SK-N-MC (cell line): ENCODE measurements around the gene GSTM5.
"Not testable (repeated sequence)": the region's sequence is repeated elsewhere in the genome, so short reads cannot be mapped to it uniquely, and the experiment has no call there.

ENCODE experiments used
- EZH2 ChIP-seq: fragments of 200-600 bp; sonication (generic); IDR thresholded peaks from one replicate; pipeline ENCODE4 v1.6.1; 2017; ENCODE audit warnings: antibody characterized with exemption
- POLR2AphosphoS5 ChIP-seq: IDR thresholded peaks from 2 replicates; pipeline ENCODE4 v1.6.1; 2012; ENCODE audit warnings: mild to moderate bottlenecking, low read depth, low read length, borderline replicate concordance

GRCh38 chr1:109678637-109679036, 33.4 kb upstream of the GSTM5 start:
- TF ChIP-seq EZH2, POLR2AphosphoS5: not testable (repeated sequence)
